ENCODE measurements around the gene PICALM.

Gene PICALM

DNA sequence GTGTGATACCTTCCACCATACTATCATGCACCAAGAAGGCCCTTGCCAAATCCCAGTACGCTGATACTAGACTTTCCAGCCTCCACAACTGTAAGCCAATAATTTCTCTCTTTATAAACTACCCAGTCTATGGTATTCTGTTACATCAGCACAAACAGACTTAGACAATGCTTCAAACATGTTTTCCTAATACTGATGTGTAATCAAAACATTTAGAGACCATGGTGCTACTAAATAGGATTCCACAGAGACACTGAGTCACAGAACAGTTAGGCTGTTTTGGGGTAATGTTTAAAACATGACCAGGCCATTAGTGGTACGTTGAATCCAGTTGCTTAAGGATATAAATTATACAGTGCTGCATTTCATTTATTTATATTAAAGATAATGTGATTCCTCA, 103.7 kb downstream of the PICALM start:
- TF ChIP-seq EZH2 (IDR thresholded peaks at IDR 0.05; ENCODE audit: borderline replicate concordance, low read depth, low read length, severe bottlenecking) = no peak
- no peaks in the 10 kb centered on the region for H3K4me1 ChIP-seq (ENCODE audit: insufficient read depth, low read length)
- H3K36me3 ChIP-seq (ENCODE audit: insufficient read depth, low read length) = peaks cover 73% of the 10 kb centered on the region
- ATAC-seq (ENCODE audit: insufficient read depth, low read depth) = no peak
- H3K27ac ChIP-seq (ENCODE audit: low read length) = no peak overlapping the region
- H2AFZ ChIP-seq (ENCODE audit: low read depth, low read length) = no peak overlapping the region
- no peaks in the 10 kb centered on the region for H3K79me2 ChIP-seq (ENCODE audit: insufficient read depth, low read length)
- H3K4me3 ChIP-seq (ENCODE audit: low read depth in 1 of 2, low read length in 2 of 2) = no peak overlapping the region
- H4K20me1 ChIP-seq (ENCODE audit: insufficient read depth, low read length) = no peaks in the 10 kb centered on the region
- no peaks in the 10 kb centered on the region for H3K9me3 ChIP-seq (ENCODE audit: insufficient read depth, low read length, severe bottlenecking)
- no peak for DNase-seq
- H3K4me2 ChIP-seq (ENCODE audit: insufficient read depth, low read length) = no peak overlapping the region
- no peaks in the 10 kb centered on the region for H3K27me3 ChIP-seq (ENCODE audit: insufficient read depth, low read length, poor library complexity)
- no peak overlapping the region for H3K9ac ChIP-seq (ENCODE audit: low read depth, low read length)

DNA sequence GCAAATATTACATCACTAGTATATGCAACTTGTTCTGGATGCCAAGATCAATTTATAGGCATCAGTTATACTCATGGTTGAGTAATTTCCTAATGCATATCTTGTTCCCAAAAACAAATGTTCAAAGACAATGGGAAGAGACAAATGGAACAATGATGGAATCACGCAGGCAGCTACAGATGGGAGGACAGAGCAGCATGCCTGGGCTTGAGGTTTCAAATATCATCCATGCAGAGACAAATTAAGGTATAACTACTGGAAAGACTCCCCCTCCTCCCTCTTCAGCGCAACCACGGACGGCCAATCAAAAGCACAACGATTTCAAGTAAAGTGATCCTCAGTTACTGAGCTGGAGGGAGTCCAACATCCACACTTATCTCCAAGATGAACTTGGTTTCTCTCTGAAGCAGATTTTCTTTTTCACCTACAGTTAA, 106.9 kb downstream of the PICALM start:
- Histone ChIP-seq H3K4me2 (ENCODE audit: insufficient read depth, low read length) (no peak overlapping the region), H3K36me3 (ENCODE audit: insufficient read depth, low read length) (peaks cover 73% of the 10 kb centered on the region), H3K79me2 (ENCODE audit: insufficient read depth, low read length) (no peaks in the 10 kb centered on the region), H2AFZ (ENCODE audit: low read depth, low read length) (no peak overlapping the region), H3K9me3 (ENCODE audit: insufficient read depth, low read length, severe bottlenecking) (no peaks in the 10 kb centered on the region), H4K20me1 (ENCODE audit: insufficient read depth, low read length) (no peaks in the 10 kb centered on the region), H3K4me1 (ENCODE audit: insufficient read depth, low read length) (no peaks in the 10 kb centered on the region), H3K27me3 (ENCODE audit: insufficient read depth, low read length, poor library complexity) (no peaks in the 10 kb centered on the region), H3K9ac (ENCODE audit: low read depth, low read length) (no peak overlapping the region), H3K27ac (ENCODE audit: low read length) (no peak overlapping the region), H3K4me3 (ENCODE audit: low read depth in 1 of 2, low read length in 2 of 2) (no peak overlapping the region)
- TF ChIP-seq, protein P1, sequence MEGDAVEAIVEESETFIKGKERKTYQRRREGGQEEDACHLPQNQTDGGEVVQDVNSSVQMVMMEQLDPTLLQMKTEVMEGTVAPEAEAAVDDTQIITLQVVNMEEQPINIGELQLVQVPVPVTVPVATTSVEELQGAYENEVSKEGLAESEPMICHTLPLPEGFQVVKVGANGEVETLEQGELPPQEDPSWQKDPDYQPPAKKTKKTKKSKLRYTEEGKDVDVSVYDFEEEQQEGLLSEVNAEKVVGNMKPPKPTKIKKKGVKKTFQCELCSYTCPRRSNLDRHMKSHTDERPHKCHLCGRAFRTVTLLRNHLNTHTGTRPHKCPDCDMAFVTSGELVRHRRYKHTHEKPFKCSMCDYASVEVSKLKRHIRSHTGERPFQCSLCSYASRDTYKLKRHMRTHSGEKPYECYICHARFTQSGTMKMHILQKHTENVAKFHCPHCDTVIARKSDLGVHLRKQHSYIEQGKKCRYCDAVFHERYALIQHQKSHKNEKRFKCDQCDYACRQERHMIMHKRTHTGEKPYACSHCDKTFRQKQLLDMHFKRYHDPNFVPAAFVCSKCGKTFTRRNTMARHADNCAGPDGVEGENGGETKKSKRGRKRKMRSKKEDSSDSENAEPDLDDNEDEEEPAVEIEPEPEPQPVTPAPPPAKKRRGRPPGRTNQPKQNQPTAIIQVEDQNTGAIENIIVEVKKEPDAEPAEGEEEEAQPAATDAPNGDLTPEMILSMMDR (IDR thresholded peaks at IDR 0.05; ENCODE audit: borderline replicate concordance, extremely low read depth, low read length, poor library complexity, severe bottlenecking) = no peak
- no peak for TF ChIP-seq EZH2 (IDR thresholded peaks at IDR 0.05; ENCODE audit: borderline replicate concordance, low read depth, low read length, severe bottlenecking)
- no peak for DNase-seq
- no peak for ATAC-seq (ENCODE audit: insufficient read depth, low read depth)

DNA sequence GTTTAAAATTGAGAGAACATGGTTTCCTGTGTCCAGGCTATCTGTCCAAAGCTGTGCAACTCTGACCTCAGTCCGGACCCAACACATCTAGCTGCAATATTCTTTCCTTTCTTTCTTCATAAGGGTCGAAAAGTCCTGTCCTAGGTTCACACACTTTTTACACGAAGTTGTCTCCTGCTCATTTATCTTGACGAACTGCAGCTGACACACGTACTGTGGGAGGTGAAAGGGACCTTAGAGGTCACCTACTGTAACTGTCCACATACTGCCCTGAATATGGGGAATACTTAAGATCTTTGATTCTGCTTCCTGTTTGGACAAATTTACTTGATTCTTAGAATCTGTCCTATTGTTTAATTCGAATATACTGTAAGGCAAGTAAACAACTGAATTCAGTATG, 107.8 kb downstream of the PICALM start:
- Histone ChIP-seq H3K79me2 (ENCODE audit: insufficient read depth, low read length) (no peaks in the 10 kb centered on the region), H3K27me3 (ENCODE audit: insufficient read depth, low read length, poor library complexity) (no peaks in the 10 kb centered on the region), H3K4me1 (ENCODE audit: insufficient read depth, low read length) (no peaks in the 10 kb centered on the region), H4K20me1 (ENCODE audit: insufficient read depth, low read length) (no peaks in the 10 kb centered on the region), H3K9me3 (ENCODE audit: insufficient read depth, low read length, severe bottlenecking) (no peaks in the 10 kb centered on the region), H2AFZ (ENCODE audit: low read depth, low read length) (no peak overlapping the region), H3K27ac (ENCODE audit: low read length) (no peak overlapping the region), H3K4me2 (ENCODE audit: insufficient read depth, low read length) (no peak overlapping the region), H3K36me3 (ENCODE audit: insufficient read depth, low read length) (peaks cover 75% of the 10 kb centered on the region), H3K9ac (ENCODE audit: low read depth, low read length) (no peak overlapping the region), H3K4me3 (ENCODE audit: low read depth in 1 of 2, low read length in 2 of 2) (no peak overlapping the region)
- ATAC-seq (ENCODE audit: insufficient read depth, low read depth) (no peak), DNase-seq (no peak)
- no peak for TF ChIP-seq EZH2 (IDR thresholded peaks at IDR 0.05; ENCODE audit: borderline replicate concordance, low read depth, low read length, severe bottlenecking)
- TF ChIP-seq, protein P1 (IDR thresholded peaks at IDR 0.05; ENCODE audit: borderline replicate concordance, extremely low read depth, low read length, poor library complexity, severe bottlenecking) = no peak

DNA sequence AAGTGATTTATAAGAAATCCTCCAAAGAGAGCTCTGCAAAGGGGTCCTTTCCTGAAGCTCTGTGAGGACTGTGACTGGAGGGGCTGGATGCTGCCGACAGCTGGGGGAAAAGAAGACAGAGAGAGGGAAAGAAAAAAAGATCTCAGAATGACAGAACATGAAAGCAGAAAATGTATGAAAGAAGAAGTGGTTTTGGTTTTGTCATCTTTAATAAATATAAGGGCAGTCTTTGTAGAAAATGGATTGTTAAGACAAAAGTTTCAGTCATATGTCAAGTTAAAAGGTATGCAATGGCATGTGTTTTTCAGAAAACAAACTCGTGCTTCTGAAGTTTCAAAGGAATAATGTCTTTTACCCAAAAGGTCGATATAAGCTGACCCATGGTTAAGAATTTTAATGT, 108.2 kb downstream of the PICALM start:
- H3K4me3 ChIP-seq (ENCODE audit: low read depth in 1 of 2, low read length in 2 of 2) = no peak overlapping the region
- no peak overlapping the region for H2AFZ ChIP-seq (ENCODE audit: low read depth, low read length)
- H3K79me2 ChIP-seq (ENCODE audit: insufficient read depth, low read length) = no peaks in the 10 kb centered on the region
- no peaks in the 10 kb centered on the region for H3K9me3 ChIP-seq (ENCODE audit: insufficient read depth, low read length, severe bottlenecking)
- DNase-seq = no peak
- no peak overlapping the region for H3K9ac ChIP-seq (ENCODE audit: low read depth, low read length)
- H3K4me2 ChIP-seq (ENCODE audit: insufficient read depth, low read length) = no peak overlapping the region
- no peaks in the 10 kb centered on the region for H4K20me1 ChIP-seq (ENCODE audit: insufficient read depth, low read length)
- no peak for ATAC-seq (ENCODE audit: insufficient read depth, low read depth)
- H3K4me1 ChIP-seq (ENCODE audit: insufficient read depth, low read length) = no peaks in the 10 kb centered on the region
- H3K36me3 ChIP-seq (ENCODE audit: insufficient read depth, low read length) = peaks cover 76% of the 10 kb centered on the region
- H3K27me3 ChIP-seq (ENCODE audit: insufficient read depth, low read length, poor library complexity) = no peaks in the 10 kb centered on the region
- TF ChIP-seq, protein P1 (IDR thresholded peaks at IDR 0.05; ENCODE audit: borderline replicate concordance, extremely low read depth, low read length, poor library complexity, severe bottlenecking) = no peak
- TF ChIP-seq EZH2 (IDR thresholded peaks at IDR 0.05; ENCODE audit: borderline replicate concordance, low read depth, low read length, severe bottlenecking) = no peak
- no peak overlapping the region for H3K27ac ChIP-seq (ENCODE audit: low read length)
